Cardiac fibroblast (primary cell): ENCODE data around the gene ACBD7.

ENCODE experiments used
- DNase-seq, 2 donors: peaks; one replicate each; pipeline versions ENCODE4 v3.0.0 to v3.0.0-alpha.2; 2010; ENCODE audit warnings: low read depth in 2 of 2
- H3K4me3 ChIP-seq, 2 donors: replicated peaks in 1 of 2; 1 replicate in 1 of 2; 2 replicates in 1 of 2; pipeline ENCODE4 v1.5.1; 2011; ENCODE audit warnings: low read depth in 2 of 2, low read length in 2 of 2, mild to moderate bottlenecking in 2 of 2, moderate library complexity in 1 of 2
- TF ChIP-seq, protein P1 (sequence below): IDR thresholded peaks from one replicate; pipeline ENCODE4 v1.5.1; 2011; ENCODE audit warnings: low read depth, mild to moderate bottlenecking, low read length, inconsistent platforms

ACBD7 gene

DNA sequence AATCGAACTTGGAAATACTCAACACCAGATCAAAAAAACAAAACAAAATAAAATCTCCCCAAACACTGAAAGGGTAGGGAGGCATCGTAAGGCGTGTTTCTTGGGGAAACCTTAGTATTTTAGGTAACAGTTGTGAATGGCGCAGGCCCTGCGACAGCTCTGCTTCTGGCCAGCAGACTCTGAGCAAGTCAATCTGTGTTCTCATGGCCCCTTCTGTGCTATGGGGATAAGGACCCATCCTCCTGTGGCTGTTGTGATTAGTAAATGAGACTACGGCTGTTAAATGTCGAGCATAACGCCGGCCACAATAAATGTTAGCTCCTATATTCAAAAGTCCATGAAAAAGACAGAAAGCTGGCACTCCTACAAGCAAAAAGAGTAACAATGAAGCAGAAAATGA lies 35.6 kb upstream of the ACBD7 start:
- no peak for DNase-seq
- H3K4me3 ChIP-seq = no peak overlapping the region
- TF ChIP-seq, protein P1, sequence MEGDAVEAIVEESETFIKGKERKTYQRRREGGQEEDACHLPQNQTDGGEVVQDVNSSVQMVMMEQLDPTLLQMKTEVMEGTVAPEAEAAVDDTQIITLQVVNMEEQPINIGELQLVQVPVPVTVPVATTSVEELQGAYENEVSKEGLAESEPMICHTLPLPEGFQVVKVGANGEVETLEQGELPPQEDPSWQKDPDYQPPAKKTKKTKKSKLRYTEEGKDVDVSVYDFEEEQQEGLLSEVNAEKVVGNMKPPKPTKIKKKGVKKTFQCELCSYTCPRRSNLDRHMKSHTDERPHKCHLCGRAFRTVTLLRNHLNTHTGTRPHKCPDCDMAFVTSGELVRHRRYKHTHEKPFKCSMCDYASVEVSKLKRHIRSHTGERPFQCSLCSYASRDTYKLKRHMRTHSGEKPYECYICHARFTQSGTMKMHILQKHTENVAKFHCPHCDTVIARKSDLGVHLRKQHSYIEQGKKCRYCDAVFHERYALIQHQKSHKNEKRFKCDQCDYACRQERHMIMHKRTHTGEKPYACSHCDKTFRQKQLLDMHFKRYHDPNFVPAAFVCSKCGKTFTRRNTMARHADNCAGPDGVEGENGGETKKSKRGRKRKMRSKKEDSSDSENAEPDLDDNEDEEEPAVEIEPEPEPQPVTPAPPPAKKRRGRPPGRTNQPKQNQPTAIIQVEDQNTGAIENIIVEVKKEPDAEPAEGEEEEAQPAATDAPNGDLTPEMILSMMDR = no peak

DNA sequence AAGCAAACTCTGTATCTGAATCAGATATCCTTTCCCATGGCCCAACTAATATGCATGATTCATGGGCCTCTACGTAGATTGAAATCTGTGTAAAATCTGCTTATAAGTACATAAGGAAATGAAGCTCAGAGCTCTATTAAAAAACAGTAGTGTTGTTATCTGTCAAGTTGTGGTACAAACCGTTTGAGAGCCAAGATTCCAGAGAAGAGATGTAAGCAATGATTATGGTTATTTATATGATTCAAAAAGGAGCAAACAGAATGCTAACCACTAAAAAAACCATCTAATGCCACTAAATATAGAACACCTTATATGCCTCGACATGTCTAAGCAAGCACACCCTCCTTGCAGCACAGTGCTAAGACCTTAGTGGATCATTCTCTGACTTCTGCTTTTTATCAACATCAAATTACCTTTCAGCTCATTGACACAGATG lies 35.2 kb upstream of the ACBD7 start:
- TF ChIP-seq, protein P1 = no peak
- DNase-seq = peak; percentile 75 to 87
- no peak overlapping the region for H3K4me3 ChIP-seq

DNA sequence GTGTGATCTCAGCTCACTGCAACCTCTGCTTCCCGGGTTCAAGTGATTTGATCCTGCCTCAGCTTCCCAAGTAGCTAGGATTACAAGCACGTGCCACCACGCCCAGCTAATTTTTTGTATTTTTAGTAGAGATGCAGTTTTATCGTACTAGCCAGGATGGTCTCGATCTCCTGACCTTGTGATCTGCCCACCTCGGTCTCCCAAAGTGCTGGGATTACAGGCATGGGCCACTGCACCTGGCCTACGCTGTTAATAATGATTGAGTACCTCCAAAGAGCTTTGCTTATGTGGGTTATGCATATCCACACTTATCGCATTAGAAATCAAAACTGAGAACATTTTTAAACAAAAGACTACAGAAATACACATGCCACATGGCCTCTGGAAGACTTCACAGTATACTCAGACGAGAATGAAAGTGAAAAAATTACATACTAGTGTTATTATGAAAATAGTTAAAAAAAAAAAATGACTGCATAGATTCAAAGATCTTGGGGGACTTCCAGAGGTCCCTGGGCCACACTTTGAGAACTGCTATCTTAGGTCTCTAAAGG lies 34.0 kb upstream of the ACBD7 start:
- TF ChIP-seq, protein P1 = no peak
- no peak for DNase-seq
- H3K4me3 ChIP-seq = no peak overlapping the region

DNA sequence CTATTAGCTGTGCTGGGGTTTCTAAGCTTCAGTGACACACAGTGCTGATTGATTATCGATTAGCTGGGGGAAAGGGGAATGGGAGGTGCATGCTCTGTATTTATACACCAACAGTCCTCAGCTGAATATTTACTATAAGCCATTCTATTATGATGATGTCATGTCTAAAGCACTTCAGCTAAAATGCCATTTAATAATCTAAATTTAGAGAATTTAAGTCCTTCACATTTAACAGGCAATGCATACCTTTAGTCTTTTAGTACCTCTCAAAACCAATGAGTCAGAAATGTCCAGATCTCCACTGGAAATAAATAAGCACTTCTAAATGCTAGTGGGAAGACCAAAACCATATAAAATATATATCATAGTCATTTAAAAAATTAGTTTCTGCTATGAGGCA lies 33.1 kb upstream of the ACBD7 start:
- DNase-seq = peak in 1 of 2 donors; percentile 31
- TF ChIP-seq, protein P1 = no peak
- H3K4me3 ChIP-seq = no peak overlapping the region

DNA sequence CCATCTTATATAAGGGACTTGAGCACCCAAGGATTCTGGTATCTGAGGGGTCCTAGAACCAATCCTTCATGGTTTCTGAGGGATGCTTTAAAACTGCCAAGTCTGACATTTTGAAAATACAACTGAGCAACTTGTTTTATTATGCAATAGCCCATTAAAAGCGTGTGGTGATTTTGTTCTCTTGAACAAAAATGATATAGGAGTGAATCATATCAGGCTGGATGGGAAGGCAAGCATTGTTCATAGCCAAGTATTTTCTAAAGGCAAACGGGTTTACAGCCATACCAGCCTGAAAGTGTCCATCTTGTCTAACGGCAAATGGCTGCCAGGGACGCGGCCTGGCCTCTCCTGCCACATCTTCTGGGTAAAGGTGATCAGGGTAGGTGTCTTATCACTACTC lies 31.9 kb upstream of the ACBD7 start:
- peak; percentile 70 to 88 for DNase-seq
- TF ChIP-seq, protein P1 = no peak
- no peak overlapping the region for H3K4me3 ChIP-seq

DNA sequence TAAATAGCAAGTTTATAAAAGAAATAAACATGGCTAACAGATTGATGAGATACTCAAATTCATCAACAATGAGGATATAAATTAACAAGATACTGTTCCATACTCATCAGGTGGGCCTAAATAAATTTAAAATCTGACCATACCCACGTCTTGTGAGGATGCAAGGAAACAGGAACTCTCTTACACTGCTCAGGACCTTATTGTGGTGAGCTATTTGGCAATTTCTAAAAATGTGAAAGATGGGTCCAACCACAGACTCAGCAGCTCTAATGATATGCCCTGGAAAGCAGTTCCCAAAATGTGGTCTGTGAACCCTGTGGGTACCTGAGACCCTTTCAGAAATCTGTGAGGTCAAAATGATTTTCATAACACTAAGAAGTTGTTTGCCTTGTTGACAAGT lies 30.0 kb upstream of the ACBD7 start:
- H3K4me3 ChIP-seq = no peak overlapping the region
- no peak for DNase-seq
- TF ChIP-seq, protein P1 = no peak

DNA sequence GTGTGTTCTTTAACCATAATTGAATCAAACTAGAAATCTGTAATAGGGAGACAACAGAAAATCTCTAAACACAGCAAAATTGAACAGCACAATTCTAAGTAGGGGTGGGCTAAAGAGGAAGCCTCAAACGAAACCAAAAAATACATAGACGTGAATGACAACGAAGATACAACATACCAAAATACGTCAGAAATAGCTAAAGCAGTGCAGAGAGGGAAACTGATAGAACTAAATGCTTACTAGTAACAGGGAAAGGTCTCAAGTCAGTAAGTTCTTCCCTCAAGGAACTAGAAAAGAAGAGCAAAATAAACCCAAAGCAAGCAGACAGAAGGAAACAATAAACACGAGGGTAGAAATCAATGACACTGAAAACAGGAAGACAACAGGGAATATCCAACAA lies 27.6 kb upstream of the ACBD7 start:
- no peak overlapping the region for H3K4me3 ChIP-seq
- TF ChIP-seq, protein P1 = no peak
- no peak for DNase-seq
